ENCODE measurements around the gene BRSK2.

Gene BRSK2

GRCh38 chr11:1388763-1389102 is 1.0 kb upstream of the BRSK2 start:
- TF ChIP-seq PATZ1 (CRISPR knock-in tag; IDR thresholded peaks at IDR 0.05; ENCODE audit: borderline replicate concordance): no peak
- no peak for ATAC-seq

GRCh38 chr11:1389103-1389931 is 417 bp upstream of the BRSK2 start:
- TF ChIP-seq CREB5 (CRISPR knock-in tag; IDR thresholded peaks at IDR 0.05; ENCODE audit: low read depth) (no peak), ARNTL (CRISPR knock-in tag; IDR thresholded peaks at IDR 0.05; ENCODE audit: borderline replicate concordance, low read depth) (no peak), SNAI2 (CRISPR knock-in tag; IDR thresholded peaks at IDR 0.05) (no peak), BACH2 (CRISPR knock-in tag; IDR thresholded peaks at IDR 0.05; ENCODE audit: borderline replicate concordance) (no peak), ISL1 (CRISPR knock-in tag; IDR thresholded peaks at IDR 0.05) (no peak), ESRRG (CRISPR knock-in tag; IDR thresholded peaks at IDR 0.05) (no peak), ZFP30 (CRISPR knock-in tag; IDR thresholded peaks at IDR 0.05) (no peak), CSRNP3 (CRISPR knock-in tag; IDR thresholded peaks at IDR 0.05) (no peak), POU6F1 (CRISPR knock-in tag; IDR thresholded peaks at IDR 0.05; ENCODE audit: borderline replicate concordance, low read depth) (no peak), ZNF8 (CRISPR knock-in tag; IDR thresholded peaks at IDR 0.05) (no peak), OSR1 (CRISPR knock-in tag; IDR thresholded peaks at IDR 0.05) (no peak), TSHZ2 (CRISPR knock-in tag; IDR thresholded peaks at IDR 0.05) (no peak), ZNF70 (CRISPR knock-in tag; IDR thresholded peaks at IDR 0.05) (no peak), RARB (CRISPR knock-in tag; IDR thresholded peaks at IDR 0.05) (no peak)
- peak; percentile 99 for ATAC-seq

- ATAC-seq: no peak
- TF ChIP-seq ZFP3 (CRISPR knock-in tag; IDR thresholded peaks at IDR 0.05) (no peak), TCF4 (CRISPR knock-in tag; IDR thresholded peaks at IDR 0.05; ENCODE audit: borderline replicate concordance) (no peak), PATZ1 (CRISPR knock-in tag; IDR thresholded peaks at IDR 0.05; ENCODE audit: borderline replicate concordance) (no peak)
These were observed 933 bp downstream of the BRSK2 start for GRCh38 chr11:1390569-1391164.

Data from SK-N-SH treated with all-trans-retinoic acid at 6 μM for 48 hours (cell line).